ENCODE measurements around the gene ECM2.
"Not testable (repeated sequence)": the region's sequence is repeated elsewhere in the genome, so short reads cannot be mapped to it uniquely, and the experiment has no call there.

The ECM2 gene

DNA sequence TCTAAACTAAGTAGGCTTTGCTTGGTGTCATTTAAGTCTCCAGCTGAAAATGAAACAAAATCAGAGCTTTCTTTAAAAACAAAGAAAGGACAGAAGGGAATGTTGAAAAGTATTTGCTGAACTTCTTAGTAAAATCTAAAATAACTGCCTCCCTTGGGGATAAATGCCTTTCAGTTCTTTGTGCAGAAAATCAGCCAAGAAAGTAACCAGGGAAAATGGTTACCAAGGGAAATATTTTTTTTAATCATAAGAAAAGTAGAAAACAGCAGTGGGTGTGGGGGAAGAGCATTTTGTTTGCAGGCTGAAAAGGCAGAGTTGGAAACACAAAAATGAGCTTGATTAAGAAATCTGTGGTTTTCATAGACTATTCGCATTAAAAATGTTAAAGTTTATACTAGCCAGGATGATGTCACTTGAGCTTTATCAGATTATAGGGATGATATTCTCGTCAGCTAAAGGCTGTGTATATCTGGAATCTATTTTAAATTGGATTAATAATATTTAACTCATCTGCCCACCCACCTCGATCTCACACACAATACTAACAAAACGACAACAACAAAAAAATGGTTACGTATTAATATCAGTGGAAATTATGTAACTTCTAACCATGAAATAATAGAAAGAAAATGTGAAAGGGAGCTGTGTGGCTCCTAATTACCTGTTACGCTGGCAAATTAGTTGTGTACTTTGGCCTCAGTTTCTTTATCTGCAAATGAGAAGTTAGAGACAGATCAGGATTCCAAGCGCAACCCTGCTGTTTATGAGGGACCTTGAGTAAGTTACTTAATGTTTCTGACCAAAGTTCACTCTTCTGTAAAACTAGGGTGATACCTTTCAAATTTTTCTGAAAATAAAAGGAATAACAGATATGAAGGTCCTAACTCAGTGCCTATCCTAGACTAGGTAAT, at the start of gene ECM2:
TSS of gene ECM2 (minus strand) at position 51 of the 911 bp plus-strand sequence. CDS start 13,124 bp downstream, outside the sequence.
- DNase-seq (ENCODE audit: low read depth in 2 of 2) = no peak

DNA sequence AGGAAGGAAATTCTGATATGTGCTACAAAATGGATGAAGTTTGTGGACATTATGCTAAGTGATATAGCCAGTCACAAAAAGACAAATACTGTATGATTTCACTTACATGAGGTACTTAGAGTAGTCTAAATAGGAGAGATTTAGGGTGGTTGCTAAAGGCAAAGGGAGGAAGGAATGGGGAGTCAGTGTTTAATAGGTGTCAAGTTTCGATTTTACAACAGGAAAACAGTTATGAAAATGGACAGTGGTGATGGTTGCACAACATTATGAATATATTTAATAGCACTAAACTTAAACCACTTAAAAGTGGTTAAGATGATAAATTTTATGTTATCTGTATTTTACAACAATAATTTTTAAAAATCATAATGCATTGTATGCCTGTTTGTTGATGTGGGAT, 40.4 kb upstream of the ECM2 start:
- DNase-seq (ENCODE audit: low read depth in 2 of 2) = no peak

DNA sequence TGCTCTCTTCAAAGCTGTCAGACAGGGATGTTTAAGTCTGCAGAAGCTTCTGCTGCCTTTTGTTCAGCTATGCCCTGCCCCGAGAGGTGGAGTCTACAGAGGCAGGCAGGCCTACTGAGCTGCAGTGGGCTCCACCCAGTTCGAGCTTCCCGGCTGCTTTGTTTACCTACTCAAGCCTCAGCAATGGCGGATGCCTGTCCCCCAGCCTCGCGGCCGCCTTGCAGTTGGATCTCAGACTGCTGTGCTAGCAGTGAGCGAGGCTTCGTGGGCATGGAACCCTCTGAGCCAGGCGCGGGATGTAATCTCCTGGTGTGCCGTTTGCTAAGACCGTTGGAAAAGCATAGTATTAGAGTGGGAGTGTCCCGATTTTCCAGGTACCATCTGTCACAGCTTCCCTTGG, 37.8 kb upstream of the ECM2 start:
- not testable (repeated sequence) for DNase-seq (ENCODE audit: low read depth in 2 of 2)

DNA sequence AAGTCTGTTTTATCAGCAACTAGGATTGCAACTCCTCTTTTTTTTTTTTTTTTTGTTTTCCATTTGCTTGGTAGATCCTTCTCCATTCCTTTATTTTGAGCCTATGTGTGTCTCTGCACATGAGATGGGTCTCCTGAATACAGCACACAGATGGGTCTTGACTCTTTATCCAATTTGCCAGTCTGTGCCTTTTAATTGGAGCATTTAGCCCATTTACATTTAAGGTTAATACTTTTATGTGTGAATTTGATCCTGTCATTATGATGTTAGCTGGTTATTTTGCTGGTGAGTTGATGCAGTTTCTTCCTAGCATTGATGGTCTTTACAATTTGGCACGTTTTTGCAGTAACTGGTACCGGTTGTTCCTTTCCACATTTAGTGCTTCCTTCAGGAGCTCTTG, 36.1 kb upstream of the ECM2 start:
- DNase-seq (ENCODE audit: low read depth in 2 of 2) = not testable (repeated sequence)

DNA sequence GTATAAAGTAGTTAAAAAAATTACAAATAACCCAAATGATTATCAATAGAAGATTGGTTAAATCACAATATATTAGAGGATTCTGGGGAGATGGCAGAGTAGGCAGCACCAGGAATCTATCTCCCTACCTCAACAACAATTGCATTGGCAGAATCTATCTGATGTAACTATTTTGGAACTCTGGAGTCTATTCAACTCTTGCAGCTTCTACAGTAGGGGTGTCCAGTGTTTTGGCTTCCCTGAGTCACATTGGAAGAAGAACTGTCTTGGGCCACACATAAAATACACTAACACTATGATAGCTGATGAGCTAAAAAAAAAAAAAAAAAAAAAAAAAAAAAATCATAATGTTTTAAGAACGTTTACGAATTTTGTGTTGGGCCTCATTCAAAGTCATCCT, 29.2 kb upstream of the ECM2 start:
- DNase-seq (ENCODE audit: low read depth in 2 of 2) = no peak

DNA sequence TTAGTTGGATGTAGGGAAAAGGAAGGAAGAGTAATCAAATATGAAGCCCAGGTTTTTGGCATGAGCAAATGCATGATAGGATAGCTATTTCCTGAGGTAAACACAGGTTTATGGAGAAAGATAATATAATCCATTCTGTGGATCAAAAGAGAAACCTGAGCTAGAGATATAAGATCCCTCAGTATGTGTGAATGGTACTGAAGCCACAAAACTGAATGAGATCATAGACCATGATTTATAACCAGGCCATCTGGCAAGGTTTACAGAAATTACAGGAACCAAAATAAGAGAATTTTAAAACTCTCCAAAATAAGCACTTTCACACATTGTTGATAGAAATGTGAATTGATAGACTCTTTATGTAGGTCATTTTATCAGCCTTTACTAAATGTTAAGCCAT, 28.7 kb upstream of the ECM2 start:
- no peak for DNase-seq (ENCODE audit: low read depth in 2 of 2)

DNA sequence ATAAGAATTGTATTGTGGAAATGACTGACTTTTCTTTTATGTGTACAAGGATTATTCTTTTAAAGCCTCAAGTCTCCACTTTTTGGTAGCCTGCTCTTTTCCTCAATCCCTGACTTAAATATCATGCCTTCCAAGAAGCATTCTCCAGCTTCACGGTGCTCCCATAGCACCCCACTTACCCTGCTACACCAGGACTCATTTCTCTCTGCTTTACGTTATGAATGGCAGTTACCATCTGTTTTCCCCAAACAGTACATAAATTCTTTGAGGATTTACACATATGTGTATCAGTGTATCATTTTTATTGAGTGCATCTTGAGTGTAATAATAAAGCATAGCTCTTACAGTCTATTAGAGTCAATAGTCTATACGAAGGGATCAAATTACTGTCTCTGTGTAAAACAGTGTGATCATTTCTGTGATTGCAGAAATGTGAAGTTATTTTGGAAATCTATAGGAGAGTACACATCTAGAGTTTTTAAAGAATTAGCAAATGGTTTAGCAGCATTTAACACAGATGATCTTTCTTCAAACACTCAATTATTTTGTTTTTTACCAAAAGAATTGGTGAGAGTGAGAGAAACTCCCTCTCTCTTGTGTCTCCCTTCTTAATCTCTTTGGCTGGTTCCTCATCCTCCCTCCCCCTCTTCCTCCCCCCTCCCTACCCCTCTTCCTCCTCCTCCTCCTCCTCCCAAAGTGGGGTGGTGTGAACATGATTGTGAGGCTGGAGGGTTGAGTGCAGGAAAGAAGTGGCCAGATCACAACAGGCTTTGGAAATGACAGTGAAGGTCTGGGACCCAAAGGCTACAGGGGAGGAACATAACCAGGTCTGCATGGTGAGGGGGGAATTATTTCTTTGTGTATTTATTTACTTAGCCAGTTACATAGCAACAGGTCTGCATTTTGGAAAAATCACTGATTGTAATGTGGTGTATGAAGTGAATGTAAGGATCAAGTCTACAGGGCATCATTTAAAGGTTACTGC, 27.6 kb upstream of the ECM2 start:
- DNase-seq (ENCODE audit: low read depth in 2 of 2) = no peak

DNA sequence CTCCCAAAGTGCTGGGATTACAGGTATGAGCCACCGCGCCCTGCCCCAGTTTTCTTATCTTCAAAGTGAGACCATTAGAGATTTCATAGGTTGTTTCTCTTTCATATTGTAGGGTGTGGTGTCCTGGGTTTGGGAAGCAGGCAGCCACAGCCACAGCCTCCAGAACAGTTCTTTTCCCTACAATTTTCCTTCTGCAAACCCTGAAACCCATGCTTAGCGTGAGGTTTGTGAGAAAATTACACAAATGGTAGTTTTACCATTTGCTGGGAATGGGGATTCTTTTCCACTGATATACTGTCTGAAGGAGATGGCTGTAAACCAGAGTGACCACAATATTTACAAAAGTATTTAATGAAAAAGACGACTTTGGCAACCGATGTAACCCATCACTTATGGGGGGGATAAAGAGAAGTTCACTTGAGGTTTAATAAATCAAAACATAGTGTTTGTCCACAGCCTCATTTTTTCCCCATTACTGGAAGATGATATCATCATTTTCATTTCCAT, 26.7 kb upstream of the ECM2 start:
- DNase-seq (ENCODE audit: low read depth in 2 of 2) = no peak

DNA sequence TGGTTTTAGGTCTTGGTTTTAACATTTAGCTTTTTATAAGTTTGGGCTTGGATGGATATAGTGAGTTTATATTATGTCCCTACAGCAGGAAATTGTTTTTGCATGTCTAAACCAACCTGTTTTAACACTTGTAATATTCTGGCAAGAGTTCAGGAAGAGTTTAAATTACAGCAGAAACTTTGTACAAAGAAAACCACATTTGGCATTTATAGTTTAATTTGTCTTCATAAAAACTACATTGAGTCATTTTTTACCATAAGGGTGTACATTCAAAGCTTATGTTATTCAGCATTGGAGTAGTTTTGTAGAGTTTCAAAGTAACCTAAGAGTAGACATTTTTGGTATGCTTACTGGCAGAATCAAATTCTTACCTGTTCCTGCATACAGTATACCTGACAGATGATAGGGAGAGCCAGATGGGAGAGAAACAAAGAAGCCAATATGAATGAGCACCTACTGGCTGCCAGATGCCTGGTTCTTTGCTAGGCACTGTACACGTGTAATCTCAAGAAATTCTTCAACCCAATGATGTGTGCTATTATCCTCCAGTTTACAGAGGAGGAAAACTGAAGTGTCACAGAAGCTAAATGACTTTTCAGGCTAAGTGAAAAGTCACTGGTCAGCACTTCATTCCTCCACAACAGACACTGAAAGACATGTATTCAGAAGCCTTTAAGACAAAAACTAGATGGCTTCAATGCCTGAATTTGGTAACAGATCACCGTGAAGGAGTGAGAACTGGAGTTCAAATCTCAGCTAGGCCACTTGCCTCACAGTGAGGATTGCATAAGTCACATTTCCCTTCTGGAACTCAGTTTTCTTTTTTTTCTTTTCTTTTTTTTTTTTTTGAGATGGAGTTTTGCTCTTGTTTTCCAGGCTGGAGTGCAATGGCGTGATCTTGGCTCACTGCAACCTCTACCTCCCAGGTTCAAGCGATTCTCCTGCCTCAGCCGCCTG, 25.9 kb upstream of the ECM2 start:
- no peak for DNase-seq (ENCODE audit: low read depth in 2 of 2)

DNA sequence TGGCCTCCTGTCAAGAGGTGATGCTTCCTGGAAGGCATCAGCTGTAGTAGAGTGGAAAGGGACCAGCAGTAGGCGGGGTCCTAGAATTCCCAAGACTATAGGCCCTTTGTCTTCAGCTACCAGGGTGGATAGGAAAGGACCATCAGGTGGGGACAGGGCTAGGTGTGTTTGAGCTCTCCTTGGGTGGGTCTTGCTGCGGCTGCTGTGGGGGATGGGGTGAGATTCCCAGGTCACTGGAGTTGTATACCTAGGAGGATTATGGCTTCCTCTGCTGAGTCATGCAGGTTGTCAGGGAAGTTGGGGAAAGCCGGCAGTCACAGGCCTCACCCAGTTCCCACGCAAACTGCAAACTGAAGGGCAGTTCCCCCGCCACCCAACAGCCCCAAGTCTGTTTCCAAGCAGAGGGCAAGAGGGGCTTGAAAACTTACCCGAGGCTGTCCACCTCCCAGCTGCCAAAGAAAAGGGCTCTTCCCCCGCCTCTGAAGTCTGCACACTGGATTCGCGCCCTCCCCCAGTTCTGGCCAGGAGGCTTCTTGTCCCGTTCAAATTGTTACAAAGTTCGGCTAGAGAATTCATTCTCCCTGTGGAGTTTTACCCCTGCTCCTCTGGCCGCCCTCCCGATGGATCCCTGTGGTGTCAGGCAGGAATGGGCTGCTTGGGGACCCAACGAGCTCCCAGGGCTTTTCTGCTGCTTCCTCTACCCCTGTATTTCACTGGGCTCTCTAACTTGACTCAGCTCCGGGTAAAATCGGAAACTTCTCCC, 23.0 kb upstream of the ECM2 start:
- no peak for DNase-seq (ENCODE audit: low read depth in 2 of 2)

DNA sequence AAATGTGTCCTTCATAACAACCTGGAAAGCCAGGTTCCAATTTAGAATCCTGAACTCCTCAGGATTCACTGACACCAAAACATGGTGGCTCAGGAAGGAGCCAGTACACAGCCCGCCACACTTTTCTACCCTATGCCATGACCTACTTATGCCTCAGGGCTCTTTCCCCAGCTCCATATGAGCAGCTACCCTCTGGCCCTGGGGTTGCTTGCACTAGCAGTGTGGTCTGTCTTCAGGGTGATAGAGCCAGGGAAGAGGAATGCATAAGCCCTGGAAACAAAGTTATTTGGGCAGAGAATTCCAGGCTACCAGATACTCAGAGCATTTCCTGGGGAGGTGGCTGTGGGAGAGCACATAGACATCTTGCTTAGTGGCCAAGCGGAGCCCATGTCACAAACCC, 15.0 kb upstream of the ECM2 start:
- no peak for DNase-seq (ENCODE audit: low read depth in 2 of 2)

DNA sequence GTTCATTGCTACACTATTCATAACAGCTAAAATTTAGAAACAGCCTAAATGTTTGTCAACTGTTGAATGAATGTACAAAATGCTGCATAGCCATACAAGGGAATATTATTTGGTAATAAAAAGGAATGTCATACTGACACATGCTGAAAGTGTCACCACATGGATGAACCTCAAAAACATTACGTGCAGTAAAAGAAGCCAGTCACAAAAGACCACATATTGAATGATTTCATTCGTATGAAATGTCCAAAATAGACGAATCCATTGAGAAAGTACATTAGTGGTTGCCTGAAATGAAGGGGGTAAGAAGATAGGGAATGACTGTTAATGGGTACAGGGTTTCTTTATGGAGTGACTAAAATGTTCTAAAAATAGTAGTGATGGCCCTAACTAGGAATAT, 11.6 kb upstream of the ECM2 start:
- DNase-seq (ENCODE audit: low read depth in 2 of 2) = no peak

DNA sequence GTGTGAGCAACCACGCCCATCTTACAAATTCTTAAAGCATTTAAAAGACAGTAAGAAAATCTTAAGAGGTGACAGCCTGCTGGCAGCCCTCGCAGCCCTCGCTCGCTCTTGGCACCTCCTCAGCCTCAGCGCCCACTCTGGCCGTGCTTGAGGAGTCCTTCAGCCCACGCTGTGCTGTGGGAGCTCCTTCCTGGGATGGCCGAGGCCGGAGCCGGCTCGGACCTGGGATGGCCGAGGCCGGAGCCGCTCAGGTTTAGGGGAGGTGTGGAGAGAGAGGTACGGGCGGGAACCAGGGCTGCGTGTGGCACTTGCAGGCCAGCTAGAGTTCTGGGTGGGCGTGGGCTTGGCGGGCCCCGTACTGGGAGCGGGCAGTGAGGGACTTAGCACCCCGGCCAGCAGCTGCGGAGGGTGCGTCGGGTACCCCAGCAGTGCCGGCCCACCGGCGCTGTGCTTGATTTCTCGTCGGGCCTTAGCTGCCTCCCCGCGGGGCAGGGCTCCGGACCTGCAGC, 9.3 kb upstream of the ECM2 start:
- no peak for DNase-seq (ENCODE audit: low read depth in 2 of 2)

DNA sequence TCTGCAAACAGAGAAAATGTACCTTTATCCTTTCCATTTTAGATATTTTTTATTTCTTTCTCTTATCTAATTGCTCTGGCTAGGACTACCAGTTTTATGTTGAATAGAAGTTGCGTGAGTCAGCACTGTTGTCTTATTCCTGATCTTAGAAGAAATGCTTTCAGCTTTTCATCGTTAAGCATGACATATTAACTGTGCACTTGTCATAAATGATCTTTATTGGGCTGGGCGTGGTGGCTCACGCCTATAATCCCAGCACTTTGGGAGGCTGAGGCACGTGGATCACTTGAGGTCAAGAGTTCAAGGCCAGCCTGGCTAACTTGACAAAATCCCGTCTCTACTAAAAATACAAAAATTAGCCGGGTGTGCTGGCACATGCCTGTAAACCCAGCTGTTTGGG, 8.2 kb upstream of the ECM2 start:
- no peak for DNase-seq (ENCODE audit: low read depth in 2 of 2)

DNA sequence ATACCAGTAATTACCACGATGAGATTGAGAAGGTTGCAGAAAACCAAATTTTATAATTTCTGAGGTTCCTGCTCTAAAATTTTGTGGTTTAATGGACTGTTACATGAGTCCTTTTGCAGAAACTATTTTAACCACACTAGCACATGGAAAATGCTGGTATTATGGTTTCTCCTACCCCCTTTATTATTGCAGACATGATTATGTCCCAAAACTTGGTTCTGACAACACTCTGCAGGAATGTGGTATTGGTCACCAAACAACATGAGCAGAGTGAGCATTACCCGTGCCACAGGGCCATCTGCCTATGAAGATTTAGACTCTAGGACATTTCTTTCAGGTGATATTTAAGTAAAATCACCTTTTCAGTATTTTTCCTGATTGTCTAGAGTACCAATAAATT, 2.8 kb upstream of the ECM2 start:
- DNase-seq (ENCODE audit: low read depth in 2 of 2) = no peak

DNA sequence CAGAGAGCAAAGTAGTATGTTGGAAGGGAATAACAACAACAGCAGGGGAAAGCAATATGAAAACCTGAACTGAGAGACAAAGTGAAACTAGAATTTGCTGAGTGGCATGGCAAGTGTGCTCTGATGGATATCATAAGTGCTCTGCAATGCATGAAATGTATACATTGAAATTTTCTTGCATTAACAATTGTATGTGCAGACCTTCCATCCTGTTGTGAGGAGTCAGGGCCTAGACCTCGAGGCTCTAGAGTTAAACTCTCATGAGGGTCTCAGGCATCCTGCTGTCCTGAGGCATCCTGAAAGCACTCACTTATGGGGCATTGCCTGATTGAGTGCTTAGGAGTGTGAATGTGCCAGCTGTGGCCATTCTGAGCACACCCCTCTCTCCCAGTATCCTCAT, 1.1 kb downstream of the ECM2 start:
- no peak for DNase-seq (ENCODE audit: low read depth in 2 of 2)

DNA sequence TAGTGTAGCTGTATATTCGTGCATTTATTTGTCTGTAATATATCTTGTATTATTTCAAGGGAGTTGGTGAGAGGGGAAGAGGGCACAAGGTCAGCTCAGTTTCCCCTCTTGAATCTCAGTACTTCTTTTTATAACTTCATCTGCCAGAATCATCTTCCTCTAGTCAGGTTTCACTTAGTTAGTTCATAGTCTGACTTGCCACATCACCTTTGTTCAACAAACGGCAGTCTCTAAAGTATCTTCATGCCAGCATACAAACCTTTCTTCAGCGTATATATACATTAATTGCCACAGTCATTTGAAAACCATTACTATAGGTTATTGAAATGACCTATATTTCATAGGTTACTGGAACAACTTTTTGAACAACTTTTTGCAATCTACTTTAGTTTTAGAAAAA, 1.6 kb downstream of the ECM2 start:
- DNase-seq (ENCODE audit: low read depth in 2 of 2) = no peak

DNA sequence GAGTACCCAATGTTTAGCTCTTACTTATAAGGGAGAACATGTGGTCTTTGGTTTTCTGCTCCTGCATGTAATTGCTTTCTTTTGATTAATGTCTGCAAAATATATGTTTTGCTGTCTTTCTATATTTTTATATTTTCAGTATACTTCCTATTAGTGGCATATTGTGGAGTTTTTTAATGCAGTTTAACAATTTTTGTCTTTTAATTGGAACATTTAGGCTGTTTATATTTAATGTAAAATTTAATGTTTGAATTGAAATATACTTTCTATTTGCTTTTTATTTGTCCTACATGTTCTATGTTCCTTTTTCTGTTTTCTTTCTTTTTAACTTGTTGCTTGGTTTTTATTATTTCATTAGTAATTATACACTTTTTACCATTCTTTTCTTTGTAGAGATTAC, 4.9 kb downstream of the ECM2 start:
- DNase-seq (ENCODE audit: low read depth in 2 of 2) = no peak

DNA sequence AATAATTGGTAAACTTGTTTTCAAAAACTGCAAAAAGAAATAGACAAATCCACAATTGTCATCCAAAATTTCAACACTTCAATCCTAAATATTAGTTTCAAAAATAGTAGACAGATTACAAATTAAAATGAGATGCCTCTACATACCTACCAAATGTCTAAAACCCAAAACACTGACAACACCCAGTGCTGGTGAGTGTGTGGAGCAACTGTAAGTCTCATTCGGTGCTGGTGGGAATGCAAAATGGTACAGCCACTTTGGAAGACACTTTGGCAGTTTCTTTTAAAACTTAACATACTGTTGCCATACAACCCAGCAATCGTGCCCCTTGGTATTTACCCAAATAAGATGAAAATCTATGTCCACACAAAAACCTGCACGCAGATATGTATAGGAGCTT, 6.7 kb downstream of the ECM2 start:
- no peak for DNase-seq (ENCODE audit: low read depth in 2 of 2)

DNA sequence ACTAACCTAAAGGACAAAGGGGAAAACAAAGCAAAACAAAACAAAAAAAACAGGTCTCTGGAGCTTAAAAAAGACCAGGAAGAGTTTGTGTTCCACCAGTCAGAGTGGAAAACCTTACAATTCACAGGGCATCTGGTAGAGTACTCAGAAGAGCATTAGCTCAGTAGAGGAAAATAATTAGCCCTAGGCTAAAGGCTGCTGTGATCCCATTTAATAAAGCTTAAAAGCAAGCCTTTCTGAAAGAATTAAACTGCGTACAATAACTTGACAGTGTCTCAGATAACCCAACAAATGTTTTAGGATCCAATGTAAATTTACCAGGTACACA, 7.3 kb downstream of the ECM2 start:
- DNase-seq (ENCODE audit: low read depth in 2 of 2) = no peak

All from stimulated activated CD8-positive, alpha-beta memory T cell treated with anti-CD3 and anti-CD28 coated beads, Interleukin-7, amount 100 ng/mL, for 4 hours (primary cell).